Posterior cingulate gyrus (tissue), 11 donors: ENCODE data around the gene DEAF1.

Experiments
- DNase-seq, 10 donors: peaks; one replicate each; pipeline versions ENCODE4 v3.0.0 to v3.0.0-alpha.2; 2020 to 2021; ENCODE audit warnings: mixed read lengths in 3 of 10
- intact Hi-C: fragments of 100-400 bp; cut with DNase I; formaldehyde crosslinking; loops from one replicate; pipeline ENCODE4 v1.15.1; 2023

The DEAF1 gene

GRCh38 chr11:723120-723883 is 28.3 kb upstream of the DEAF1 start:
- intact Hi-C loops, result loop anchor here (1.0 to 5.0 kb wide), 2 partner anchors 60 to 166 kb away; no protein-coding TSS in a partner anchor
- peak in 4 of 10 donors; percentile 39 to 70 (median 58) for DNase-seq

GRCh38 chr11:722346-722811 is 27.4 kb upstream of the DEAF1 start:
- intact Hi-C loops, result loop anchor here (5.0 kb wide), 1 partner anchor 165 kb away; no protein-coding TSS in a partner anchor

GRCh38 chr11:721741-722345 is 26.8 kb upstream of the DEAF1 start:
- DNase-seq, result peak in 3 of 10 donors; percentile 73 to 82 (median 78)
- intact Hi-C loops, result loop anchor here (5.0 kb wide), 1 partner anchor 165 kb away; no protein-coding TSS in a partner anchor

More at GRCh38 chr11:722346-722811, 27.4 kb upstream of the DEAF1 start:
- DNase-seq, result no peak

GRCh38 chr11:721247-721740 is 26.3 kb upstream of the DEAF1 start:
- DNase-seq, result peak in 1 of 10 donors; percentile 62
- intact Hi-C loops, result loop anchor here (5.0 kb wide), 1 partner anchor 164 kb away; no protein-coding TSS in a partner anchor

- intact Hi-C loops, result loop anchor here (5.0 kb wide), 1 partner anchor 163 kb away; no protein-coding TSS in a partner anchor
Measured at GRCh38 chr11:720642-721246, 25.7 kb upstream of the DEAF1 start.

GRCh38 chr11:720017-720641 is 25.1 kb upstream of the DEAF1 start:
- intact Hi-C loops, result loop anchor here (5.0 kb wide), 1 partner anchor 163 kb away; no protein-coding TSS in a partner anchor
- peak in 1 of 10 donors; percentile 66 for DNase-seq

More at GRCh38 chr11:720642-721246, 25.7 kb upstream of the DEAF1 start:
- peak in 1 of 10 donors; percentile 72 for DNase-seq

- intact Hi-C loops, result loop anchor here (5.0 kb wide), 1 partner anchor 162 kb away; no protein-coding TSS in a partner anchor
- peak in 3 of 10 donors; percentile 71 to 80 (median 72) for DNase-seq
Measured at GRCh38 chr11:719214-720016, 24.4 kb upstream of the DEAF1 start.

- intact Hi-C loops, result no loop called here
- peak in 1 of 10 donors; percentile 64 for DNase-seq
Measured at GRCh38 chr11:714436-714835, 19.4 kb upstream of the DEAF1 start.

- intact Hi-C loops, result no loop called here
- DNase-seq, result peak in 2 of 10 donors; percentile 52 to 76
Measured at GRCh38 chr11:709109-709997, 14.3 kb upstream of the DEAF1 start.

GRCh38 chr11:708511-708910 is 13.5 kb upstream of the DEAF1 start:
- peak in 1 of 10 donors; percentile 60 for DNase-seq
- intact Hi-C loops, result no loop called here

GRCh38 chr11:707817-708420 is 12.9 kb upstream of the DEAF1 start:
- DNase-seq, result peak in 1 of 10 donors; percentile 49
- intact Hi-C loops, result no loop called here

- intact Hi-C loops, result no loop called here
- peak in 2 of 10 donors; percentile 64 to 81 for DNase-seq
Measured at GRCh38 chr11:706957-707816, 12.2 kb upstream of the DEAF1 start.

GRCh38 chr11:706439-706956 is 11.5 kb upstream of the DEAF1 start:
- peak in 2 of 10 donors; percentile 67 to 80 for DNase-seq
- intact Hi-C loops, result no loop called here

GRCh38 chr11:705646-706438 is 10.8 kb upstream of the DEAF1 start, which contains the start of gene EPS8L2:
TSS of gene EPS8L2 (plus strand) at chr11:706231. CDS start at chr11:709408, 3,177 bp downstream.
- peak in 2 of 10 donors; percentile 69 to 85 for DNase-seq
- intact Hi-C loops, result no loop called here
